Testis (tissue), 2 donors: ENCODE results near the gene PRKAG2.

Source experiments
- CTCF ChIP-seq, 3 experiments: fragments of 450-650 bp in 2 of 3; fragments of 200-600 bp in 1 of 3; sonication (generic) in 1 of 3; IDR thresholded peaks; one replicate each; pipeline ENCODE4 v1.5.1; 2016 to 2019; ENCODE audit warnings: antibody characterized with exemption in 3 of 3, mild to moderate bottlenecking in 2 of 3, moderate library complexity in 1 of 3
- POLR2A ChIP-seq: fragments of 450-650 bp; IDR thresholded peaks from one replicate; pipeline ENCODE4 v1.6.1; 2017; ENCODE audit warnings: antibody characterized with exemption, mild to moderate bottlenecking, moderate library complexity

DNA sequence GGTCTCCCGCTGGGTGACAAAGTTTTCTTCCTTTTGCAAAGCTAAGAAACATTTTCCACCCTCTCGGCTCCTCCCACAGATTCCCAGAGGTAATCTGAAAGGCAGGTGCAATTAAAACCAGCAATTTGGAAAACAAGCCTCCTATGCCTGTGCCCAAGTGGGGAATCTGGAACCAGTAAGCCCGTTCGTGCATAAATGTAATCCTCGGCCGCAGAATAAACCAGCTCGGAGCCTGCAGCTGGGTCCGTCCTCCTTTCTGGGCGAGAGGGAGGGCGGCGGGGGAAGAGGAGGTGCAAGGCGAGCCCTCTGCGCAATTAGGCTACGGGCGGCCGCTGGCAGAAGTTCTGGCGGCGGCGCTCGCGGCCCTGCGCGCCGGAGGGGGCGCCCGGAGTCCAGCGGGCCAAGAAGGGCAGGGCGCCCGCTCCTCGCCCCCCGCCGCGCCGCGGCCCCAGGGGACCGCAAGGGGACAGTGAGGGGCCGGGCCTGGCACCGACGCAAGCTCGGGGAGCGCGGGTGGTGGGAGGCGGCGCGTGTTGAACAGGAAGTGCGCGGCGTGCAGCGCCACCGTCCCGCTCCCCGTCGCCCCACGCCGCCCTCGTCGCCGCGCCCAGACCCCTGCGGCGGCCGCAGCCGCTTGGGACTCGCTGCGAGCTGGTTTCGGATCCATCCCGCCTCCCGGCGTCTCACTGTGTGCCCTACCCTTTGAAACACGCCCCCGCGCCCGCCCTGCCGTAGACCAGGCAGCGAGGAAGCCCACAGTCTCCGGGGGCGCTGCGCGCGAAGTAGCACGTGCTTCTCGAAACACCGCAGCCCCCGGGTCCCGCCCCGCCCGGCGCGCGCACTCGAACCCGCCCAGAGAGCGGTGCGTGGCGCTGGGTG lies at the start of gene PRKAG2:
- TF ChIP-seq CTCF (IDR thresholded peaks at IDR 0.05) (no peak), POLR2A (no peak)
